GM21619 (cell line): ENCODE results near the gene TPRG1L.

ENCODE experiments used
- ATAC-seq: cut with Tn5 transposase; IDR thresholded peaks from one replicate; pipeline ENCODE4 v1.9.1; 2021; ENCODE audit not compliant: unreplicated experiment

Gene TPRG1L

GRCh38 chr1:3626025-3626424 is 1.2 kb downstream of the TPRG1L start:
- no peak for ATAC-seq

DNA sequence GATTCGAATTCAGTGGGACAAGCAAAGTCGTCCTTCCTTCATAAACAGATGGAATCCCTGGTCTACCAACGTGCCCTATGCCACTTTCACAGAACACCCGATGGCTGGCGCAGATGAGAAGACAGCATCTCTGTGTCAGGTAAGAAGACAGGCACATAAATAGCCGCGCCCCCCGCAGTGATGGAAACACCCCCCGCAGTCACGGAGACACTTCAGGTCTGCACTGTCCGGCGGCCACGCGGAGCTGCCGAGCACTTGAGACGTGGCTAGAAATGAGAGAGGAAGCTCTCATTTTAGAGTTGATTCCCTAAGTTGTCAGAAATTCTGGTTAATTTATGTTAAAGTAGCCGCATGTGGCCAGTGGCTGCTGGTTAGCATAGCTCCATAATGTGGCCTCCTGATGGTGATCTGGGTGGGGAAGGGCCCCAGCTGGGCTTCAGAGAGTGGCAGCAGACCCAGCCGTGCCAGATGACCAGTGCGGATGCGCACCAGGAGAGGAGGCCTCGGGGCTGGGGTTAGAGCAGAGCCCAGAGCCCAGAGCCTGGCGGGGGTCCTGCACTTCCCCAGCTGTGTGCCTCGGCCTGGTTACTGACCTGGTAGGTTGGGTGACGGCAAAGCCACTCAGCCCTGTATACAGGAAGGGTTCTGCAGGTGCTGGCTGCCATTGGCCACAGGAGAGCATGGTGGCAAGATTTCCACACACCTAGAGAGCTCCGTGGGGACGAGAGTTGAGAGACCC is 2.9 kb downstream of the TPRG1L start:
- ATAC-seq: no peak

GRCh38 chr1:3628445-3628844 is 3.6 kb downstream of the TPRG1L start:
- no peak for ATAC-seq

GRCh38 chr1:3629561-3630160 is 4.8 kb downstream of the TPRG1L start:
- ATAC-seq: no peak

- no peak for ATAC-seq
These were observed 5.4 kb downstream of the TPRG1L start for GRCh38 chr1:3630161-3630611.

- no peak for ATAC-seq
These were observed 6.1 kb downstream of the TPRG1L start for GRCh38 chr1:3630914-3631313.

- no peak for ATAC-seq
These were observed 6.8 kb downstream of the TPRG1L start for GRCh38 chr1:3631320-3632260.

DNA sequence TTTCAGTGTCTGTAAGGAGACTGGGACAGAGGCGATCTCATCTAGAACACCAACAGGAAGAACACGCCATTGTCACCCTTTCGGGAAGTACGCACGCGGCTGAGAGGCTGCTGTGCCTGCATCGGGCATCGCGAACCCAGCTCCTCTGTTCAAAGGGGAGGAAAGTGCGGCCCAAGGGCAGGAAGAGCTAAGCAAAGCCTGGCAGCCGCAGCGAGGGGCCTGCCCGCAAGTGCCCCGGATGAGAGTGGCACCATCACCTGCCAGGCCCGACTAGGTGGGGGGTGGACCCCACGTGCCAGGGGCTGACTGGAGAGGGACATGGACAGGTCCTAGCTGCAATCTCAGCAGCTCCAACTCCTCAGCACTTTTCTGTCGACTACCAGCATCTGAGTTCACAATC is 7.5 kb downstream of the TPRG1L start:
- ATAC-seq: no peak

DNA sequence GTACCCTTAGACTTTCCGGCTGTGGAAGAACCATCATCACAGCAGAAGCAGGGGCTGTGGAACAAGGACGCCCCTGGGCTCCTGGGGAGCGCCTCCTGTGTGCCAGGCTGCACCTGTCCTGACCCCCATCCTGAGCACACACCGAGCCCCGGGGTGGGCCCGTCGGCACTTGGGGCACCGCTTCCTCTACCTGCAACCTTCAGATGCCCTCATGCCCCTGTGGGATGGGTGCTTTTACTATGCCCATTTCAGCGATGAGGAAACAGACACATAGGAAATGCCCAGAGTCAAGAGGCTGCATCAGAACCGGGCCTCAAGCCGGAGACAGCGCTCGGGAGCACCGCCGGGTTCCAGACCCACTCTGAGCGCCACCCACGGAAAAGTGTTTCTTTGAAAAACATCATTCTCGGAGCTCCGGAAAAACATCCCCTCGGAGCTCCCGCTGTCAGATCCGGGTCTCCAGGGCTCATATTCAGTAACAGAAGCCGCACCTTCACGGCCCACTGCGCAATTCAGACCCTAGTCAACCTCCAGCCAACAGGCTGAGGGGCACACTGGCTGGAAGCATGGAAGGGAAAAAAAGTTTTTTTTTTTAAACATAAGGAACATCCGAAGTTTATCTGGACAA is 8.0 kb downstream of the TPRG1L start:
- ATAC-seq: no peak

DNA sequence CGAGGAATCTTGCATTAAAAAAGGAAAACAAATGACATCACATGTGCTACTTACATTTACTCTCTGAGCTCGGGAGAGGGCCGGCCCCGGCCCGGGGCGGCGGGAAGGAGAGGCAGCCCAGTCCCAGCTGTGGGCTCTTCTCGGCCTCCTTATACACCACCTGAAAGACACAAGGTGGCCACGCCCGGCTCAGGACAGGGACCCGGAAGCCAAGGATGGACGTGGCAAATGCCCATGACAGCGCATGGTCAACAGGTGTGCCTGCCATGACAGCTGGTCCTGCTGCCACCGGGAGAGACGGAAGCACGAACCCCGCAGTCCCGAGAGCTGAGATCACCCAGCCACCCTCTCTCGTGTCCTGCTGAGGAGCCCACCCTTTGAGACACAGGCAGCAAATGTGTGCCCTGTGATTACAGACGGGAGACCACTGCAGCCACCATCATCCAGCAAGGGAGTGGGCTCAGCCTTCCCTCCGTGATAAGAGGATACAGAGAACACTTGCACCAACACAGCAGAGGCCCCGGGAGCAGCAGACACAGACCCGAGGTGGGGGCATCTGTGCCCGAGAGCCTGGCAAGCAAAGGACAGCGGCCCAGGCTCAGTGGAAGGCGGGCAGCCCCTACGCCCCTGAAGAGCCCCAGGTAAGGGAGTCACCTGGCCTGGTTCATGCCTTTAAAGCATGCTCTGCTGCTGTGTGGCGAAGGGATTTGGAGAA is 8.7 kb downstream of the TPRG1L start:
- no peak for ATAC-seq

DNA sequence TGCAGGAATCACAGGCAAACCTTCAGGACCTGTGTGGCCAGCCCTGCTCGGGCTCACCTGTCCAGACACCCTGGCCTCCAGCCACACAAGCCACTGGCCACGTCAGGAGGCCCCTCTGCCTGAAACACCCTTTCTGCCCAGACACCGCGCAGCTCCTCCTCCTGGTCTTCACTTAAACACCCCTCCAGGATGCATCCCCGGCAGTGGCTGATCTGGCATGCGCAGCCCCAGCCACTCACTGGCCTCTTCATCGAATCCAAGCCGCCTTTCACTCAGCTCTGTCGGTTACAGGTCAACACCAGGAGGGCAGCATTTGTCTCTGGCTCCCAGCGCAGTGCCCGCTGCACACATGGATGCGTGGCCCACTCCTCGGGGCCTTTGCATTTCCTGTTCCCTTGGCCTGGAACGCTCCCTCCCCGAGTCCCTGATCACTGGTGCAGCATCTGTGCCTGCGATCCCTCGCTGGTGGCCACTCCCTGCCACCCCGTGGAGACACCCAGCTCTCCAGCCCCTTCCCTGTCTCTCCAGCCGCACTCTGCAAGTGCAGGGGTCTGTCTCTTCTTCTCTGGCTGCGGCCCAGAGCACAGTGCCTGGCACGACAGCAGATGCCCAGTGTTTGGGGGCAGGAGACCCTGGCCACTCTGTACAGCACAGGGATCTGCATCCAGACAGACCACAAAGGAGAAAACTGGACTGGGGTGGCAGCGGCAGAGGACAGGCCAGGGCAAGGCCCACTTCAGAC is 9.4 kb downstream of the TPRG1L start:
- ATAC-seq: no peak

- ATAC-seq: no peak
These were observed 11.3 kb downstream of the TPRG1L start for GRCh38 chr1:3636080-3636479.

DNA sequence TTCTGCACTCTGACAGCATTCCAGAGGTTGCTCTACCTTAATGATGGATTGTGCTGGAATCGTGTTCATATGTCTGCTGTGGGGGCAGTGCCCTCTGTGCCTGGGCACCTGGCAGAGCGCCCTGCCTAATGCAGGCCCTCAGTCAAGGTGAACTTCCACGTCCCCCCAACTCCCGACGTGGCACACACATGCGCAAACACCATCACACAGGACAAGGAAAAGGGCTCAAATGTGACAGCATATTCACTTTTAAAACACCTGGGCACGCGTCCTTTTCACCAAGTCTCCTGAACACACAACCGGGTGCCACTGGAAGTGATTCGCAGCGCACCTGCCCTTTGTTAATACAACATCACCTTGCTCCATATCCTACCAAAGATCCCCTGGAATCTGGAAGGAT is 11.7 kb downstream of the TPRG1L start:
- ATAC-seq: no peak

DNA sequence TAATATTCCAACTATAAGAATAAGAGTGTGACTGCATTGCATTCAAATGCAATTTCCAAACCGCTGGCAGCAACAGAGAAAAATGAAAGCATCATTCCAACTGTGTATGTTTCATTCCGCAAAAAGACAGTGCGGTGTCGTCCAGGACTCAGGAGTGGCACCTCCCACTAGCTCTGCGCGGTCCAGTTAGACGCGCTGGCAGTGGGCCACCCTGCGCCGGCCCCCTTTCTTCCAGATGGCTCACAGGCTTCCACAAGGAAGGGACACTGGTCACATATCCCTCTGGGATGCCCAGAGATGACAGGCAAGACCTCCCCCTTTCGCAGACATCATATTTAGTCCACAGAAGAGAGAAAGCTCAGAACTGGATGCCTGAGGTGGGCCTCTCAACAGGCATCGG is 13.2 kb downstream of the TPRG1L start:
- ATAC-seq: no peak

- no peak for ATAC-seq
These were observed 13.9 kb downstream of the TPRG1L start for GRCh38 chr1:3638676-3639075.

- ATAC-seq: no peak
These were observed 14.6 kb downstream of the TPRG1L start for GRCh38 chr1:3639397-3639911.

DNA sequence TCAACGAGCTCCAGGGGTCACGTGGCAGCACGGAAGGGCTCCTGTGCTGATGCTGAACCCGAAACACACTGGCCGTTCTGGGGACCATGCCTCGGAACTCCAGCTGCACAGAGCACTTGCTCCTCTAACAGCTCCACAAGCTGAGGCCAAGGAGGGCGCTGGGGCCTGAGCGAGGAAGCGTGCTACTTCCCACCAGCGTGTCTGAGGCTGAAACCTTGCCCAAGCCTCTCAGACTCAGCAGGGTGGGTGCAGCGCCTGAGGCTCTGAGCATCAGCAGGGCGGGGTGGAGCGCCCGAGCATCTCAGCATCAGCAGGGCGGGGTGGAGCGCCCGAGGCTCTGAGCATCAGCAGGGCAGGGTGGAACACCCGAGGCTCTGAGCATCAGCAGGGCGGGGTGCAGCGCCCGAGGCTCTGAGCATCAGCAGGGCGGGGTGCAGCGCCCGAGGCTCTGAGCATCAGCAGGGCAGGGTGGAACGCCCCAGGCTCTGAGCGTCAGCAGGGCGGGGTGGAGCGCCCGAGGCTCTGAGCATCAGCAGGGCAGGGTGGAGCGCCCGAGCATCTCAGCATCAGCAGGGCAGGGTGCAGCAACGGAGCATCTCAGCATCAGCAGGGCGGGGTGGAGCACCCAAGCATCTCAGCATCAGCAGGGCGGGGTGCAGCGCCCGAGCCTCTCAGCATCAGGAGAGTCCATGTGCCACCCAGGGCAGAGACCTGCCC is 15.5 kb downstream of the TPRG1L start:
- no peak for ATAC-seq

DNA sequence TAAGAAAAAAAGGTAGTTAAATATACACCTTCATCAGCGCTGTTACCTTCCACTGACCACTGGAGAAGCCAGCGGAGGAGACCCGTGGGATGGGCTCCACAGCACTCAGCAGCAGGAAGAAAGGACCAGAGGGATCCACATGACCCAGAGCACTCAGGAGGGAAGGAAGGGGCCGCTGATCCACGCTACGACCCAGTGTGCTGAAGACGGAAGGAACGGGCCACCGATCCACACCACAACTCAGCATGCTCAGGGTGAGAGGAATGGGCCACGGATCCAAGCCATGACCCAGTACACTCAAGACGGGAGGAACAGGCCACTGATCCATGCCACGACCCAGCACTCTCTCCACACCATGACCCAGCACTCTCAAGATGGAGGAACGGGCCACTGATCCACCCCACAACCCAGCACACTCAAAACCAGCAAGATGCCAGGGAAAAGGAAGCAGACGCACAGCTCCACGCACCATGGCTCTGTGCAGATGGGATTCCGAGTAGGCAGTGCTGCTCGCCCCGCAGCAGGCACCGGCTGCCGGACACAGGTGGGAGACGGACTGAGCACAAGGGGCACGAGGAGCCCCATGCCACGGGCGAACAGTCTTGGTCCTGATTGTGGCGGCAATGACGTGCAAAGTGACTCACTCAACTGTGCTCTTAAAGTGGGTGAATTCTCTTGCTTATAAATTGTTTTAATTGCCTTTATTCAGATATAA is 16.4 kb downstream of the TPRG1L start:
- ATAC-seq: no peak
